Stimulated activated CD4-positive, alpha-beta T cell treated with anti-CD3 and anti-CD28 coated beads, Interleukin-1b, Interleukin-23, amount 100 ng/mL, for 24 hours (primary cell): Measurements from ENCODE around the gene ITPKC.

Source experiments
- DNase-seq, 4 experiments: peaks; one replicate each; pipeline ENCODE4 v3.0.0-alpha.2; 2020; ENCODE audit warnings: low read depth in 4 of 4, low spot score in 1 of 4

The ITPKC gene

DNA sequence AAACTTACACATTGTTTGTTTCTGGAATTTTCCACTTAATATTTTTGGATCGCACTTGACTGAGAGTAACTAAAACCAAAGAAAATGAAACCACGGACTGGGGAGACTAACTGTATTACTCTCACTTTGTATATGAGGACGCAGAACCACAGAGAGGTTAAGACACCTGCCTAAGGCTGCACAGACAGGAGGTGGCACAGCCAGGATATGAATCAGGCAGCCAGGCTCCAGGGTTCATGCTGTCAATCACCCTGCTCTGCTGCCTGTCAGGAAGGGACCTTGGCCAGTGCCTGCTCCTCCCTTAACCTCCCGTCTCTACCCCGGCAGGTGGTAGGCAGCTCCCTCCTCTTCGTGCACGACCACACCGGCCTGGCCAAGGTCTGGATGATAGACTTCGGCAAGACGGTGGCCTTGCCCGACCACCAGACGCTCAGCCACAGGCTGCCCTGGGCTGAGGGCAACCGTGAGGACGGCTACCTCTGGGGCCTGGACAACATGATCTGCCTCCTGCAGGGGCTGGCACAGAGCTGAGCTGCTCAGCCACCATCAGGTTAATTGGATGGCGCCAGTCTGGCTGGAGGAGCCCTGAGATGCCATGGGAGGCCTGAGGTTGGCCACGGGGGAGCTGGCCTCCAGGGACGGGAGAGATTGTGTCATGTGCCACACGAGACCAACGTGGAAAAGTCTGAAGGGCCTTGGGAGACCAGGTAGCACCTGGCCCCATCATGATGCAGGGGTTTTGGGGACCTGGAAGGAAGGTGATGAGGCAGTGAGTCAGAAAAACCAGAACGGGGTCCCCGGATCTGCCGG, 22.3 kb downstream of the ITPKC start:
- no peak for DNase-seq

DNA sequence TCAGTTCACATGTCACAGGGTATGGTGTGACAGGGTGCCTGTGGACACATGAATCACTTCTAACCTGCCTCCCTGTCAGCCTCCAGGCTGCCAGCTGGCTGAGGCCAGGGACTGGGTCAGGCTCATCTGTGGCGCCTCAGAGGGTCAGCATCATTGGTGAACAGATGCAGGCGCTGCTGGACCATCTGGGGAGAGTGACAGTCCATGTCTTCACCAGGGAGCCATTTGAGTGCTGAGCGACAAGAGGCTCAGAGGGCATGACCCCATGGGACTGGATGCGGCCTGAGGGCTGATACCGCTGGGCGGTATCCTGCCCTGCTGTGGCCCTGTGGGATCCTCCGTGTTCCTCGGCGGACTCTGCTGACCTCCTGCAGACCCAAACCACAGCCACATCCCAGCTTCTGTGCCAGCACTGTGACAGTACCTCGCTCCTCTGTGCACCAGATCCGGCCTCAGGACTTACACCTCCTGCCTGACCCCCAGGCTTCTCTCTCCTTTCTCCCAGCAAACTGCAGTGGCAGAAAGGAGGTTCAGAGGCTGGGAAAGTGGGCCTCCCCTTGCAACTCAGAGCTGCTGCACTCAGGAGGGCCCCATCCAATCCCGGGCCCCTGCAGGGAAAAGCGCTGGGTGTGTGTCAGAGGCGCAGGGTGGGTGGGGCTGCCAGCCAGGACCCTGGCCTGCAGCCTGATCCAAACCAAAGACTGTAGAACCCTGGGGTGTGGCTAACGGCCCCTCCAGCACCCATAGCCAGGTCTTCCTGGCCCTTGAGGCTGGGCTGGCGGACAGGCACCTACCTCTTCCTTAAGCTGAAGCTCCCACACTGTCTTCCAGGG, 23.2 kb downstream of the ITPKC start:
- DNase-seq: no peak

GRCh38 chr19:40740747-40741146, 23.8 kb downstream of the ITPKC start:
- DNase-seq: no peak

GRCh38 chr19:40741527-40742390, 24.8 kb downstream of the ITPKC start:
- DNase-seq: no peak

GRCh38 chr19:40742477-40742876, 25.6 kb downstream of the ITPKC start:
- DNase-seq: no peak

DNA sequence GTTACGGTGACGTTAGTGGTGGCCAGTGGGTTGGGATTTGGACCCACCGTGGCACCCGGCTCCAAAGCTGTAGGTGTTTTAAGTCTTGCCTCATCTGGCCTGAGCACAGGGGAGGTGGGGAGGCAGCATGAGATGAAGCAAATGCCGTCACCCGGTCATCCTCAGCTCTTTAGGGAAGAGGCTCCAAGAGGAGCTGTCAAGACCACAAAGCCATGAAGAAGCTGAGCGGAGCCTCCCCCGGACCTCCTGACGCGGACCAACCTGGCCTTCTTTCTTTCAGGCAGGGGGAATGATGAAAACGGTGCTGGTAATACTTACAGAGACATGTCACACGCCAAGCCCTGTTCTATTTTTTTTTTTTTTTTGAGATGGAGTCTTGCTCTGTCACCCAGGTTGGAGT, 26.0 kb downstream of the ITPKC start:
- no peak for DNase-seq

DNA sequence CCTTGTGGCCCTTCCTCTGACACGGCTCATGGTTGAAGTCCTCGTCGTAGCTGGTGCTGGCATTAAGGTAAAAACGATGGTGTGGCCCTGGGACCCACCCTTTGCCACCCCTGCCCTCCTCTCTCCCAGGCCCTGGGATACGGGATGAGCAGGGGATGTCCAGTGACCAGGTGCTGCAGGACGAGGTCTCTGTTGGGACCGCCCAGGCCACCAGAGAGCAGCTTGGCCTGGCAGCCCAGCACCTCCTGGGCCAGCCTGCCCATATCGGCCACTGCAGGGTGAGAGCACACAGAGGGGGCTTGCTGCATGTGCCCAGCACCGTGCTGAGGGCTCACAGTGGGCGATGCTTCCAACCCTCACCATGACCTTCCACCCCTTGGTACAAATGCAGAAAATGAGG, 27.0 kb downstream of the ITPKC start:
- DNase-seq: no peak

DNA sequence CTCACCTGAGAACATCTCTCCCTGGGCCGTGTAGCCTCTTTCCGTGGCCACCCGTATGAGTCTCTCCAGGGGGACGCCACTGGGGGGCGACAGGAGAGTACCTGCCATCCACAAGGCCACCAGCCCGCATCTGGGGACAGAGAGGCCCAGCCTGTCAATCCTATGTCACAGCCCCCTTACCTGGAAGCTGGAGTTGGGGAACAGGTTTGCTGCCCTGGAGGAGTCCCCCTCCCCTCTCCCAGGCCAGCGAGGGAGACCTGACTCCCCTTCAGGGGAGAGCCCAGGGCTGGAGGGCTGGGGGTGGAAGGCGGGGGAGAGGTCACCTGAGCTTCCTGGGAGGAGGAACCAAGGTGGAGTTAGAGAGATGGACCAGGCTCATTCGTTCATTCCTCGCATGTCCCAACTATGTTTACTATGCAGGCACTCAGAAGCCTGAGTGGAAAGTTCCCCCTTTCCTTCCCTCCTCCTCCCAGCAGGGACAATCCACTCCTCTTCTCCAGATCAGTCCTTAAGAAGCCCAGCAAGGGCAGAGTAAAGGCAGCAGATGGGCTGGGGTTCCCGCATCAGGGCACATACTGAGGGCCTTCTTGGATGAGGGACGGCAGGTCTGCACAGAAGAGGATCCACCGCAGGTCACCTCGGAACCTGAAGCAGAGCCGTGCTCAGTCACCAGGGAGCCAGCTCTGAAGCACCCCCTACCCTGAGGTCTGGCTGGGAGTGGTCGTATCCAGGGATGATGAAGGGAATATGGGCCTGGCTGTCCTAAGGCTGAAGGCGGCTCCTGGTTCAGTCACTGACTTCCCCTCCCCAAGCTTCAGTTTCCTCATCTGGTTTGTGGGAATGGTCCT, 27.9 kb downstream of the ITPKC start:
- DNase-seq: no peak

- DNase-seq: no peak
Observed at GRCh38 chr19:40745402-40745780, 28.5 kb downstream of the ITPKC start.

DNA sequence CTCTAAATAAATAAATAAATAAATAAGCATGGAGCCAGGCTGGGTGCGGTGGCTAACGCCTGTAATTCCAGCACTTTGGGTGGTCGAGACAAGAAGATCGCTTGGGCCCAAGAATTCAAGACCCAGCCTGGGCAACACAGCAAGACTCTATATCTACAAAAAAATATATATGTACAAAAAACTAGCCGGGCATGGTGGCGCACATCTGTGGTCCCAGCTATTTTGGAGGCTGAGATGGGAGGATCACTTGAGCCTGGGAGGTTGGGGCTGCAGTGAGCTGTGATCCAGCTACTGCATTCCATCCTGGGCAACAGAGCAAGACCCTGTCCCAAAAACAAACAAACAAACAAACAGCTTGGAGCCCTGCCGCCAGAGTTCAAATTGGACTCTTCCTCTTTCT, 30.6 kb downstream of the ITPKC start:
- DNase-seq: no peak

GRCh38 chr19:40750058-40750873, 33.4 kb downstream of the ITPKC start, which contains the start of gene ACTMAP:
TSS of gene ACTMAP (minus strand) at chr19:40750477. CDS start at chr19:40749803, 674 bp downstream.
- DNase-seq: peak; percentile 95 to 99 (median 98)

DNA sequence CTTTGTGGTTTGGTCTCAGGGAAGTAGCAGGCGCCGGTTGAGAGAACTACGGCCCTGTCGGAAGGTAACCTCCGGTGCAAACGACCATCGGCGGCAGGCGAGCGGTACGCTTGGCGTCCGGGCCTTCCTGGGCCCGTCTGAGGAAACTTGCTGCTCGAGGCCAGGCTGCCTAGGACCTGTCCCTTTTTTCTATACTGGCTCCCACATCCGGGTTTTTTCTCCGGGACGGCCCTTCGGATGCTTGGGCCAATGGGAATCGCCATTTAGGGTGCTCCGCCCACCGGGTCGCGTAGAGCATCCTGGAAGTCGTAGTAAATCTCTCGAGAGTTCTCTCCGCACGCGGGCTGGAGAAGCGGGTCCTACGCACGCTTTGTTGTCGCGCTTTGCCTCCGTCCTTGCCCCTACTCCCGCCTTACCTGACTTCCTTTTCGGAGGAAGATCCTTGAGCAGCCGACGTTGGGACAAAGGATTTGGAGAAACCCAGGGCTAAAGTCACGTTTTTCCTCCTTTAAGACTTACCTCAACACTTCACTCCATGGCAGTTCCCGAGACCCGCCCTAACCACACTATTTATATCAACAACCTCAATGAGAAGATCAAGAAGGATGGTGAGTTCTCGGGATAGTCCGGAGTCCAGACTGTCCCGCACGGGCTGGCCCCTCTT, 34.1 kb downstream of the ITPKC start, which contains the start of gene SNRPA:
Gene SNRPA (plus strand): TSS at position 330 of the 664 bp plus-strand sequence. CDS start 206 bp downstream, at position 536.
- peak; percentile 85 to 96 (median 92) for DNase-seq

GRCh38 chr19:40752257-40752781, 35.4 kb downstream of the ITPKC start:
- no peak for DNase-seq

GRCh38 chr19:40754611-40755247, 37.8 kb downstream of the ITPKC start:
- DNase-seq: peak in 3 of 4 experiments; percentile 45 to 68 (median 45)

DNA sequence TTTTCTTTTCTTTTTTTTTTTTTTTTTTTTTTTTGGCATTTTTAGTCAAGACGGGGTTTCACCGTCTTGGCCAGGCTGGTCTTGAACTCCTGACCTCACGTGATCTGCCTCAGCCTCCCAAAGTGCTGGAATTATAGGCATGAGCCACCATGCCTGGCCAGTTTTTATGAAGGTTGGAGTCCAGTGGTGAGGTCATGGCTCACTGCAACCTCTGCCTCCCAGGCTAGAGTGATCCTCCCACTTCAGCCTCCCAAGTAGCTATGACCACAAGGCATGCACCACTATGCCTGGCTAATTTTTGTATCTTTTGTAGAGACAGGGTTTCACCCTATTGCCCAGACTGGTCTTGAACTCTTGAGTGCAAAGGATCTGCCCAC, 38.3 kb downstream of the ITPKC start:
- no peak for DNase-seq

- DNase-seq: no peak
Observed at GRCh38 chr19:40755791-40756190, 38.9 kb downstream of the ITPKC start.

DNA sequence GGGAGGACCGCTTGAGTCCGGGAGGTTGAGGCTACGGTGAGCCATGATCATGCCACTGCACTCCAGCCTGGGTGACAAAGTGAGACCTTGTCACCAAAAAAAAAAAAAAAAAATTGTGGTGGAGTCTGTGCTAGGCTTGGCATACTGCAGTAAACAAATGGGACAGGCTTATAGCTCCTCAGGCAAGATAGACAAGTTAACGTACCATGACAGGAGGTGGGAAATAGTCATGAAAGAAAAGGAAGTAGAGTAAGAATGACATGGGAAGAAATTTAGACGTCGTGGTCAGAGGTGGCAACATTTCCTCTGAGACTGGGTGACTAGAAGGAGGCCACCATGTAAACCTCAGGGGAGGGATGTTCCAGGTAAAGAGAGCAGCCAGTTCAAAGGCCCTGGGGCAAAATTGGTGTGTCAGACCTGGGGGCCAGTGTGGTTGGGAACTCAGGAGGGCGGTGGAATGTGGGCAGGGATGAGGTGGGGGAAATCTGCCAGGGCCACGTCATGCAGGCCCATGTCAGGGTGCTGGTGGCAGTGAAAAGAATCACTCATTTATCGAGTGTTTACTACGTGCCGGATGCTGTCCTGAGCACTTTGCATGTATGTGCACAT, 39.7 kb downstream of the ITPKC start:
- no peak for DNase-seq

DNA sequence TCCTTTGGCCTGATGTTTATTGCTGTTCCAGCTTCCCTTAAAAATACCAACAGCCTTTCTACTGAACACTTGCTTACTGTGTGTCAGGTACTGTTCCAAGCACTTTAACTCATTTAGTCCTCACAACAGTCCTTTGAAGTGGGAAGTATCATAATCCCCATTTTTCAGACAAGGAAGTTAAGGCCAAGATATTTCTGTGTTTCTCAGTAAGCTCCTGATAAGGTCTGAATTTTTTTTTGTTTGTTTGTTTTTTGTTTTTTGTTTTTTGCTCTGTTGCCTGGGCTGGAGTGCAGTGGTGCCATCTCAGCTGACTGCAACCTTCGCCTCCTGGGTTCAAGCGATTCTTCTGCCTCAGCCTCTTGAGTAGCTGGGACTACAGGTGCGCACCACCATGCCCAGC, 41.6 kb downstream of the ITPKC start:
- no peak for DNase-seq
